SK-N-SH (cell line): ENCODE results near the gene NT5DC2. TPM values are rescaled to one million over a fixed set of nuclear protein-coding genes. Genes with fewer than 3 reads are reported as not detected.

ENCODE experiments used
- CTCF ChIA-PET: fragments of 300-600, 350-600 bp; formaldehyde crosslinking; extraction: SDS; loops from one replicate; lab custom pipeline; 2021; lab: Yijun Ruan, JAX
- POLR2A ChIA-PET: fragments of 350-600 bp; sonication (Branson Sonifier 250); formaldehyde crosslinking; extraction: SDS; loops from one replicate; lab custom pipeline; 2020; ENCODE audit warnings: antibody characterized with exemption, inconsistent platforms; lab: Yijun Ruan, JAX
- DNase-seq: peaks from one replicate; pipeline ENCODE4 v3.0.0; 2012
- H2AFZ ChIP-seq: fragments of 200-600 bp; sonication (generic); 2 replicates; pipeline ENCODE4 v1.8.1; 2016; ENCODE audit warnings: antibody characterized with exemption, mild to moderate bottlenecking, low read depth
- H3F3A ChIP-seq: fragments of 200-600 bp; sonication (generic); replicated peaks from 2 replicates; pipeline ENCODE3; 2016; ENCODE audit warnings: antibody characterized with exemption, mild to moderate bottlenecking; ENCODE audit not compliant: insufficient read depth
- H3K27ac ChIP-seq, 2 experiments: fragments of 200-500 bp in 1 of 2; fragments of 200-600 bp in 1 of 2; sonication (Bioruptor generic) in 1 of 2; sonication (generic), shearing (Covaris generic) in 1 of 2; 2 replicates each; pipeline versions ENCODE4 v1.5.1 to v1.6.1; 2014 to 2016; ENCODE audit warnings: low read depth in 2 of 2, inconsistent platforms in 1 of 2, low read length in 1 of 2, mild to moderate bottlenecking in 1 of 2, mixed read lengths in 1 of 2
- H3K27me3 ChIP-seq: fragments of 200-600 bp; sonication (generic), shearing (Covaris generic); 2 replicates; pipeline ENCODE4 v1.6.1; 2016; ENCODE audit warnings: mixed run types; ENCODE audit not compliant: insufficient read depth
- H3K36me3 ChIP-seq, 2 experiments: fragments of 200-500 bp in 1 of 2; fragments of 200-600 bp in 1 of 2; sonication (Bioruptor generic) in 1 of 2; sonication (generic) in 1 of 2; replicated peaks in 1 of 2; 2 replicates each; pipeline versions ENCODE3 to v1.5.1; 2014 to 2016; ENCODE audit warnings: low read length in 1 of 2, mild to moderate bottlenecking in 1 of 2; ENCODE audit not compliant: insufficient read depth in 2 of 2, control insufficient read depth in 1 of 2
- H3K4me1 ChIP-seq, 2 experiments: fragments of 200-500 bp in 1 of 2; fragments of 200-600 bp in 1 of 2; sonication (Bioruptor generic) in 1 of 2; sonication (generic), shearing (Covaris generic) in 1 of 2; 2 replicates each; pipeline versions ENCODE4 v1.5.1 to v1.6.1; 2014 to 2016; ENCODE audit warnings: low read depth in 1 of 2, low read length in 1 of 2, mixed run types in 1 of 2; ENCODE audit not compliant: insufficient read depth in 2 of 2, control insufficient read depth in 1 of 2
- H3K4me2 ChIP-seq: fragments of 200-600 bp; sonication (generic), shearing (Covaris generic); 2 replicates; pipeline ENCODE4 v1.6.1; 2017; ENCODE audit warnings: mixed run types
- H3K4me3 ChIP-seq, 2 experiments: fragments of 200-500 bp in 1 of 2; fragments of 200-600 bp in 1 of 2; sonication (Bioruptor generic) in 1 of 2; sonication (generic), shearing (Covaris generic) in 1 of 2; 2 replicates each; pipeline versions ENCODE4 v1.5.1 to v1.8.1; 2014 to 2016; ENCODE audit warnings: low read depth in 2 of 2, inconsistent platforms in 1 of 2, low read length in 1 of 2, mild to moderate bottlenecking in 1 of 2, mixed read lengths in 1 of 2, moderate library complexity in 1 of 2
- H3K79me2 ChIP-seq: fragments of 200-600 bp; sonication (generic); 2 replicates; pipeline ENCODE4 v1.8.1; 2017; ENCODE audit warnings: mild to moderate bottlenecking; ENCODE audit not compliant: insufficient read depth
- H3K9ac ChIP-seq: fragments of 200-600 bp; sonication (generic); 2 replicates; pipeline ENCODE4 v1.6.1; 2017; ENCODE audit warnings: mixed run types
- H3K9me2 ChIP-seq: fragments of 200-600 bp; sonication (generic); 2 replicates; pipeline ENCODE4 v1.6.1; 2017; ENCODE audit warnings: mixed run types
- H3K9me3 ChIP-seq: fragments of 200-600 bp; sonication (generic); 2 replicates; pipeline ENCODE4 v1.6.1; 2017; ENCODE audit warnings: mixed run types, mild to moderate bottlenecking, moderate library complexity
- H4K20me1 ChIP-seq: fragments of 200-600 bp; sonication (generic); 2 replicates; pipeline ENCODE4 v1.6.1; 2017; ENCODE audit warnings: mild to moderate bottlenecking, mixed run types; ENCODE audit not compliant: insufficient read depth
- CHD2 ChIP-seq: fragments of 150-350 bp; IDR thresholded peaks from 2 replicates; pipeline ENCODE4 v1.6.1; 2018; ENCODE audit warnings: low read length; ENCODE audit not compliant: partially characterized antibody
- CTCF ChIP-seq: fragments of 200-600 bp; sonication (generic); IDR thresholded peaks from 2 replicates; pipeline ENCODE4 v1.6.1; 2017; ENCODE audit warnings: antibody characterized with exemption, mild to moderate bottlenecking, moderate library complexity
- FOSL2 ChIP-seq: IDR thresholded peaks from 2 replicates; pipeline ENCODE4 v1.4.0; 2012; ENCODE audit warnings: low read depth, mild to moderate bottlenecking, moderate library complexity, borderline replicate concordance
- FOXJ3 ChIP-seq: sonication (generic); formaldehyde crosslinking; IDR thresholded peaks from 2 replicates; pipeline ENCODE4 v1.5.1; 2020; ENCODE audit warnings: mild to moderate bottlenecking, missing genetic modification reagents
- FOXM1 ChIP-seq: IDR thresholded peaks from 2 replicates; pipeline ENCODE4 v1.4.0; 2012; ENCODE audit warnings: low read depth, mild to moderate bottlenecking
- MAX ChIP-seq: IDR thresholded peaks from 2 replicates; pipeline ENCODE4 v1.4.0; 2012; ENCODE audit warnings: low read depth
- PBX3 ChIP-seq: IDR thresholded peaks from 2 replicates; pipeline ENCODE4; 2012
- RAD21 ChIP-seq: IDR thresholded peaks from 2 replicates; pipeline ENCODE4 v1.6.1; 2012; ENCODE audit warnings: mild to moderate bottlenecking, low read length
- REST ChIP-seq: IDR thresholded peaks from 2 replicates; pipeline ENCODE4 v1.6.1; 2012; ENCODE audit warnings: mild to moderate bottlenecking, low read depth, low read length, moderate library complexity
- SIN3A ChIP-seq: IDR thresholded peaks from 2 replicates; pipeline ENCODE4 v1.6.1; 2012; ENCODE audit warnings: low read depth, mild to moderate bottlenecking, low read length, moderate library complexity, borderline replicate concordance
- TCF12 ChIP-seq: IDR thresholded peaks from 2 replicates; pipeline ENCODE4 v1.4.0; 2012
- TEAD4 ChIP-seq: IDR thresholded peaks from 2 replicates; pipeline ENCODE4 v1.4.0; 2012; ENCODE audit warnings: mild to moderate bottlenecking, borderline replicate concordance; ENCODE audit not compliant: insufficient read depth
- YY1 ChIP-seq: IDR thresholded peaks from 2 replicates; pipeline ENCODE4 v1.4.0; 2012; ENCODE audit warnings: low read depth, mild to moderate bottlenecking
- ZBTB33 ChIP-seq: IDR thresholded peaks from 2 replicates; pipeline ENCODE4 v1.4.0; 2012; ENCODE audit warnings: low read depth, borderline replicate concordance
- WGBS: methylation state at CpG from one replicate; pipeline ENCODE4 v1.1.6; 2017; ENCODE audit warnings: low lambda C conversion rate; 5-methylcytosine and 5-hydroxymethylcytosine counted together
- polyA plus RNA-seq, 3 experiments: library from polyadenylated mRNA; depleted of rRNA; stranded (reverse); fragments of >200 nt; gene quantifications; 2 replicates each; pipeline ENCODE4 v1.2.3, GENCODE V29; 2012

Gene NT5DC2
- polyA plus RNA-seq (2012; rRNA removed) = 93.9 and 113 TPM in 2 replicates
- polyA plus RNA-seq (2012; cell fraction: cytosol; rRNA removed) = 67.9 and 104 TPM in 2 replicates
- 140 and 176 TPM in 2 replicates for polyA plus RNA-seq (2012; cell fraction: nucleus; rRNA removed)

GRCh38 chr3:52533623-52534280, at the start of gene NT5DC2:
TSS of gene NT5DC2 (minus strand) at chr3:52533857. CDS start at chr3:52533737, 120 bp downstream.
- Histone ChIP-seq H2AFZ (peak within 1 kb of the TSS; percentile 74; the same call in 1 of the 2 replicates), H3K4me1 (peaks cover 31 to 67% of the 10 kb centered on the region in 2 experiments), H3K9ac (peak within 1 kb of the TSS; percentile 87), H3K27ac (peak within 1 kb of the TSS; percentile 62 to 97), H3K4me2 (peak within 1 kb of the TSS; percentile 100), H3K27me3 (no peaks in the 10 kb centered on the region), H3K9me2 (no peaks in the 10 kb centered on the region), H3K9me3 (no peaks in the 10 kb centered on the region), H3K79me2 (peaks cover 79% of the 10 kb centered on the region), H4K20me1 (peaks cover 46% of the 10 kb centered on the region), H3K4me3 (peak within 1 kb of the TSS; percentile 87 to 92), H3K36me3 (peaks cover 4 to 8% of the 10 kb centered on the region in 2 experiments), H3F3A (peaks cover 19% of the 10 kb centered on the region)
- TF ChIP-seq FOXM1 (no peak), FOSL2 (no peak), CHD2 (peak; percentile 57), YY1 (peak; percentile 73), TCF12 (no peak), RAD21 (peak; percentile 29; the same call in 1 of the 2 replicates), SIN3A (no peak), FOXJ3 (CRISPR knock-in tag) (no peak), TEAD4 (no peak), REST (no peak), PBX3 (peak; percentile 39; the same call in 1 of the 2 replicates), MAX (peak; percentile 51; the same call in 1 of the 2 replicates), CTCF (peak; percentile 22; the same call in 1 of the 2 replicates), ZBTB33 (no peak)
- ChIA-PET CTCF (interaction anchor here (1.3 to 1.8 kb wide), 2 partner anchors 76 to 122 kb away, joined by 3 to 5 read pairs; no protein-coding TSS in a partner anchor), POLR2A (interaction anchor here (1.0 kb wide), 1 partner anchor 9 kb away, joined by 4 read pairs; no protein-coding TSS in a partner anchor)
- WGBS = no CpG with 5 or more reads among the region's 91 CpGs
- peak; percentile 98 for DNase-seq
